GM23338 (cell line): ENCODE data around the gene MCCC1. TPM values are rescaled to one million over a fixed set of nuclear protein-coding genes. Genes with fewer than 3 reads are reported as not detected.
A peak's percentile ranks its signal among the peaks of the same experiment; 100 is the strongest.

Source experiments
- ATAC-seq: fragments of 200-7000 bp; cut with Tn5 transposase; 3 replicates; pipeline ENCODE4 v1.9.1; 2020
- DNase-seq: peaks from one replicate; pipeline ENCODE4 v3.0.0-alpha.2; 2015; ENCODE audit warnings: low spot score
- H2AFZ ChIP-seq: fragments of 200-600 bp; sonication (generic); 2 replicates; pipeline ENCODE4 v1.8.0; 2016; ENCODE audit warnings: antibody characterized with exemption, mild to moderate bottlenecking, moderate library complexity
- H3F3A ChIP-seq: fragments of 200-600 bp; sonication (generic); replicated peaks from 2 replicates; pipeline ENCODE4 v1.8.0; 2017; ENCODE audit warnings: antibody characterized with exemption, mixed run types, low read depth
- H3K27ac ChIP-seq: fragments of 200-600 bp; sonication (generic); 2 replicates; pipeline ENCODE4 v1.6.1; 2016; ENCODE audit warnings: low read depth
- H3K27me3 ChIP-seq: fragments of 200-600 bp; sonication (generic); 2 replicates; pipeline ENCODE4 v1.8.0; 2016; ENCODE audit warnings: mild to moderate bottlenecking, mixed run types, moderate library complexity; ENCODE audit not compliant: insufficient read depth
- H3K36me3 ChIP-seq: fragments of 200-600 bp; sonication (generic); 2 replicates; pipeline ENCODE4 v1.8.0; 2016; ENCODE audit warnings: mild to moderate bottlenecking; ENCODE audit not compliant: insufficient read depth
- H3K4me1 ChIP-seq: fragments of 200-600 bp; sonication (generic); 2 replicates; pipeline ENCODE4 v1.8.0; 2016; ENCODE audit warnings: mild to moderate bottlenecking, moderate library complexity; ENCODE audit not compliant: insufficient read depth
- H3K4me2 ChIP-seq: fragments of 200-600 bp; sonication (generic); 2 replicates; pipeline ENCODE4 v1.7.1; 2017; ENCODE audit warnings: mixed run types
- H3K4me3 ChIP-seq: fragments of 200-600 bp; sonication (generic); 2 replicates; pipeline ENCODE4 v1.6.1; 2016; ENCODE audit warnings: mixed run types
- H3K79me2 ChIP-seq: fragments of 200-600 bp; sonication (generic); replicated peaks from 2 replicates; pipeline ENCODE4 v1.8.0; 2017; ENCODE audit warnings: mild to moderate bottlenecking; ENCODE audit not compliant: insufficient read depth
- H3K9me2 ChIP-seq: fragments of 200-600 bp; sonication (generic); 2 replicates; pipeline ENCODE4 v1.8.0; 2017; ENCODE audit not compliant: insufficient read depth
- H4K20me1 ChIP-seq: fragments of 200-600 bp; sonication (generic); replicated peaks from 2 replicates; pipeline ENCODE4 v1.8.0; 2017; ENCODE audit warnings: mild to moderate bottlenecking; ENCODE audit not compliant: insufficient read depth
- H3K27ac Mint-ChIP-seq: 2 replicates; pipeline ENCODE4 v1.8.0; 2020; ENCODE audit warnings: inconsistent platforms, mild to moderate bottlenecking, moderate library complexity, mixed read lengths
- H3K27me3 Mint-ChIP-seq: 3 replicates; pipeline ENCODE4 v1.8.0; 2022; ENCODE audit warnings: low read depth, mild to moderate bottlenecking, moderate library complexity, mixed read lengths, inconsistent platforms; ENCODE audit not compliant: insufficient read depth, poor library complexity
- H3K36me3 Mint-ChIP-seq: 3 replicates; pipeline ENCODE4 v1.8.0; 2021; ENCODE audit warnings: low read depth, mild to moderate bottlenecking, inconsistent platforms, moderate library complexity, mixed read lengths
- H3K4me1 Mint-ChIP-seq: 3 replicates; pipeline ENCODE4 v1.8.0; 2020; ENCODE audit warnings: mild to moderate bottlenecking, inconsistent platforms, mixed read lengths
- H3K4me3 Mint-ChIP-seq: 3 replicates; pipeline ENCODE4 v1.8.0; 2021; ENCODE audit warnings: moderate library complexity, mild to moderate bottlenecking, inconsistent platforms, mixed read lengths
- H3K9me3 Mint-ChIP-seq: 3 replicates; pipeline ENCODE4 v1.8.0; 2020; ENCODE audit warnings: moderate library complexity, mild to moderate bottlenecking, inconsistent platforms, mixed read lengths
- ZNF462 ChIP-seq: fragments of 250-450 bp; sonication (Bioruptor Pico); IDR thresholded peaks from 2 replicates; pipeline ENCODE4 v1.5.0; 2020; ENCODE audit warnings: mild to moderate bottlenecking, moderate library complexity
- polyA plus RNA-seq: library from polyadenylated mRNA; unstranded; fragments of >200 nt; fragmentation: Nextera tagmentation; extraction: Ambion mirVana; gene quantifications from 2 replicates; pipeline ENCODE4 v1.2.1, GENCODE V29; 2016
- total RNA-seq: library from RNA; depleted of rRNA; stranded (reverse); fragments of >200 nt; shearing (Covaris generic); gene quantifications from 2 replicates; pipeline ENCODE4 v1.2.3, GENCODE V29; 2014
- TF ChIP-seq, protein P1 (sequence below), 2 experiments: fragments of 200-600 bp in 1 of 2; sonication (generic) in 1 of 2; conservative IDR thresholded peaks; 2 replicates each; pipeline versions ENCODE4 v1.5.1 to v1.6.1; 2016 to 2017; ENCODE audit warnings: antibody characterized with exemption in 2 of 2, low read depth in 2 of 2, mild to moderate bottlenecking in 2 of 2, moderate library complexity in 1 of 2

The MCCC1 gene
- total and polyA plus RNA-seq, 2 experiments from 2014 or later = 20.2 to 24.2 TPM

- TF ChIP-seq, protein P1, sequence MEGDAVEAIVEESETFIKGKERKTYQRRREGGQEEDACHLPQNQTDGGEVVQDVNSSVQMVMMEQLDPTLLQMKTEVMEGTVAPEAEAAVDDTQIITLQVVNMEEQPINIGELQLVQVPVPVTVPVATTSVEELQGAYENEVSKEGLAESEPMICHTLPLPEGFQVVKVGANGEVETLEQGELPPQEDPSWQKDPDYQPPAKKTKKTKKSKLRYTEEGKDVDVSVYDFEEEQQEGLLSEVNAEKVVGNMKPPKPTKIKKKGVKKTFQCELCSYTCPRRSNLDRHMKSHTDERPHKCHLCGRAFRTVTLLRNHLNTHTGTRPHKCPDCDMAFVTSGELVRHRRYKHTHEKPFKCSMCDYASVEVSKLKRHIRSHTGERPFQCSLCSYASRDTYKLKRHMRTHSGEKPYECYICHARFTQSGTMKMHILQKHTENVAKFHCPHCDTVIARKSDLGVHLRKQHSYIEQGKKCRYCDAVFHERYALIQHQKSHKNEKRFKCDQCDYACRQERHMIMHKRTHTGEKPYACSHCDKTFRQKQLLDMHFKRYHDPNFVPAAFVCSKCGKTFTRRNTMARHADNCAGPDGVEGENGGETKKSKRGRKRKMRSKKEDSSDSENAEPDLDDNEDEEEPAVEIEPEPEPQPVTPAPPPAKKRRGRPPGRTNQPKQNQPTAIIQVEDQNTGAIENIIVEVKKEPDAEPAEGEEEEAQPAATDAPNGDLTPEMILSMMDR (conservative IDR thresholded peaks at IDR 0.05; ENCODE audit: low read depth in 2 of 2) = peak; percentile 73 to 96
- TF ChIP-seq ZNF462 (CRISPR knock-in tag) = no peak
- no peak overlapping the region for H3K27ac Mint-ChIP-seq
- Histone ChIP-seq H3K4me1 (no peaks in the 10 kb centered on the region), H3K36me3 (no peaks in the 10 kb centered on the region), H3K9me2 (no peaks in the 10 kb centered on the region), H3K27ac (no peak overlapping the region), H3K4me2 (no peak overlapping the region), H3F3A (no peaks in the 10 kb centered on the region), H3K79me2 (no peaks in the 10 kb centered on the region), H2AFZ (no peak overlapping the region), H3K27me3 (peaks cover 3% of the 10 kb centered on the region), H4K20me1 (no peaks in the 10 kb centered on the region), H3K4me3 (no peak overlapping the region)
- DNase-seq (peak; percentile 73), ATAC-seq (peak; percentile 45)
- no peak overlapping the region for H3K4me3 Mint-ChIP-seq
- H3K36me3 Mint-ChIP-seq = no peaks in the 10 kb centered on the region
- H3K4me1 Mint-ChIP-seq = no peaks in the 10 kb centered on the region
- H3K9me3 Mint-ChIP-seq = no peaks in the 10 kb centered on the region; the same call in 2 of the 3 replicates
- peaks cover 2% of the 10 kb centered on the region for H3K27me3 Mint-ChIP-seq
Observed at GRCh38 chr3:183122257-183122932, 23.1 kb upstream of the MCCC1 start.
